A549 (cell line): ENCODE results near the gene MLLT10.

Experiments
- BHLHE40 ChIP-seq: IDR thresholded peaks from 2 replicates; pipeline ENCODE4 v1.6.1; 2012; ENCODE audit warnings: low read depth, low read length, inconsistent platforms
- CTCF ChIP-seq: fragments of >200 bp; sonication (Bioruptor Twin); formaldehyde crosslinking; IDR thresholded peaks from 3 replicates; pipeline ENCODE4 v1.5.1; 2016
- JUN ChIP-seq, 2 experiments: fragments of >200 bp; sonication (Bioruptor Twin); formaldehyde crosslinking; IDR thresholded peaks; 2 replicates in 1 of 2; 3 replicates in 1 of 2; pipeline ENCODE4 v1.6.1; 2016 to 2017
- JUNB ChIP-seq: fragments of >200 bp; sonication (Bioruptor Twin); formaldehyde crosslinking; IDR thresholded peaks from 2 replicates; pipeline ENCODE4 v1.6.1; 2016
- MYC ChIP-seq: IDR thresholded peaks from 2 replicates; pipeline ENCODE4 v1.6.1; 2012; ENCODE audit warnings: mild to moderate bottlenecking, inconsistent platforms, low read length, improper control_type of control experiment, borderline replicate concordance
- RAD21 ChIP-seq, 2 experiments: fragments of >200 bp in 1 of 2; sonication (Bioruptor Twin) in 1 of 2; formaldehyde crosslinking in 1 of 2; IDR thresholded peaks in 1 of 2; conservative IDR thresholded peaks in 1 of 2; 2 replicates in 1 of 2; 3 replicates in 1 of 2; pipeline ENCODE4 v1.6.1; 2012 to 2018; ENCODE audit warnings: inconsistent platforms in 1 of 2
- RCOR1 ChIP-seq: fragments of 150-350 bp; IDR thresholded peaks from 2 replicates; pipeline ENCODE4 v1.6.1; 2014; ENCODE audit warnings: antibody characterized with exemption, low read length, low read depth
- REST ChIP-seq: fragments of 200-600 bp; sonication (generic); IDR thresholded peaks from 2 replicates; pipeline ENCODE4 v1.6.1; 2016; ENCODE audit warnings: antibody characterized with exemption, mild to moderate bottlenecking, moderate library complexity

- TF ChIP-seq MYC: no peak
- TF ChIP-seq CTCF: no peak
- TF ChIP-seq JUNB: no peak
- TF ChIP-seq RCOR1: no peak
- TF ChIP-seq REST: no peak
- TF ChIP-seq JUN (IDR thresholded peaks at IDR 0.05): no peak
- no peak for TF ChIP-seq RAD21 (conservative IDR thresholded peaks at IDR 0.05 in 1 of 2, IDR thresholded peaks at IDR 0.05 in 1 of 2)
- no peak for TF ChIP-seq BHLHE40
These were observed 225.2 kb downstream of the MLLT10 start for GRCh38 chr10:21759232-21759631.
